Neural cell (in vitro differentiated cells): ENCODE results near the gene SERTAD1.

Experiments used
- CTCF ChIP-seq: fragments of 450-650 bp; IDR thresholded peaks from 2 replicates; pipeline ENCODE4 v1.5.1; 2014; ENCODE audit warnings: antibody characterized with exemption, mild to moderate bottlenecking, moderate library complexity; ENCODE audit not compliant: poor library complexity, severe bottlenecking
- TF ChIP-seq, protein P1 (sequence below): IDR thresholded peaks from 2 replicates; pipeline ENCODE4 v1.6.1; 2012; ENCODE audit warnings: borderline replicate concordance

DNA sequence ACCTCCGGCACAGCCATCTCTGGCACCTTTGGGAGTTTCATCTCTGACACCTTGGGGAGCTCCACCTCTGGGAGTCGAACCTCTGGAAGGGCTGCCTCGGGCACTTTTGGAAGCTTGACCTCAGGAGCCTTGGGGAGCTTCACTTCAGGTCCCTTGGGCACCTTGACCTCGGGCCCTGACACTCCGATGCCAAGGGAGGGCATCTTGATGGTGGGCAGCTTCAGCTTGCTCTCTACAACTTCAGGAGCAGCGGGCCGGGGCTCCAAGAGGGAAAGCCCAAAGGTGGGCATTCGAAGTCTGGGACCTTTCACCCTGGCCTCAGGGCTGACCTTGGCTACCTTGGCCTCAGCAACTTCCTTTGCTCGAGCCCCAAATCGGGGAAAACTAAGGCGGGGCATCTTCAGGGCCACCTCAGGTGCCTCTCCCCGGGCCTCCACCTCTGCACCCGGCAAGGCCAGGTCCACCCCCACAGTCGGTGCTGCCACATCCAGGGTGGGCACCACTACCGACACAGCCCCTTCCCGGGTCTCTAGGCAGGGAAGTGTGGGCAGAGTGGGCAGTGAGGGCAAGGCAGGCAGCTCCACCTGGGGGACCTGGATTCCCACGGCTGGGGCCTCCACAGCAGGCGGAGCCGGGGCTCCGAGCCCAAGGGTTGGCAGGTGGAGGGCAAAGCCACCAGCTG is 28.8 kb downstream of the SERTAD1 start:
- TF ChIP-seq, protein P1, sequence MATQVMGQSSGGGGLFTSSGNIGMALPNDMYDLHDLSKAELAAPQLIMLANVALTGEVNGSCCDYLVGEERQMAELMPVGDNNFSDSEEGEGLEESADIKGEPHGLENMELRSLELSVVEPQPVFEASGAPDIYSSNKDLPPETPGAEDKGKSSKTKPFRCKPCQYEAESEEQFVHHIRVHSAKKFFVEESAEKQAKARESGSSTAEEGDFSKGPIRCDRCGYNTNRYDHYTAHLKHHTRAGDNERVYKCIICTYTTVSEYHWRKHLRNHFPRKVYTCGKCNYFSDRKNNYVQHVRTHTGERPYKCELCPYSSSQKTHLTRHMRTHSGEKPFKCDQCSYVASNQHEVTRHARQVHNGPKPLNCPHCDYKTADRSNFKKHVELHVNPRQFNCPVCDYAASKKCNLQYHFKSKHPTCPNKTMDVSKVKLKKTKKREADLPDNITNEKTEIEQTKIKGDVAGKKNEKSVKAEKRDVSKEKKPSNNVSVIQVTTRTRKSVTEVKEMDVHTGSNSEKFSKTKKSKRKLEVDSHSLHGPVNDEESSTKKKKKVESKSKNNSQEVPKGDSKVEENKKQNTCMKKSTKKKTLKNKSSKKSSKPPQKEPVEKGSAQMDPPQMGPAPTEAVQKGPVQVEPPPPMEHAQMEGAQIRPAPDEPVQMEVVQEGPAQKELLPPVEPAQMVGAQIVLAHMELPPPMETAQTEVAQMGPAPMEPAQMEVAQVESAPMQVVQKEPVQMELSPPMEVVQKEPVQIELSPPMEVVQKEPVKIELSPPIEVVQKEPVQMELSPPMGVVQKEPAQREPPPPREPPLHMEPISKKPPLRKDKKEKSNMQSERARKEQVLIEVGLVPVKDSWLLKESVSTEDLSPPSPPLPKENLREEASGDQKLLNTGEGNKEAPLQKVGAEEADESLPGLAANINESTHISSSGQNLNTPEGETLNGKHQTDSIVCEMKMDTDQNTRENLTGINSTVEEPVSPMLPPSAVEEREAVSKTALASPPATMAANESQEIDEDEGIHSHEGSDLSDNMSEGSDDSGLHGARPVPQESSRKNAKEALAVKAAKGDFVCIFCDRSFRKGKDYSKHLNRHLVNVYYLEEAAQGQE: no peak
- no peak for TF ChIP-seq CTCF
